Measurements from ENCODE around the gene IQSEC3. TPM values are rescaled to one million over a fixed set of nuclear protein-coding genes. Genes with fewer than 3 reads are reported as not detected.
A peak's percentile ranks its signal among the peaks of the same experiment; 100 is the strongest.

Gene IQSEC3
- total RNA-seq, 1 donor from 2014 or later, result not detected

GRCh38 chr12:99605-100004, 33.0 kb downstream of the IQSEC3 start:
- H3K4me3 Mint-ChIP-seq, result no peak overlapping the region
- TF ChIP-seq CTCF (IDR thresholded peaks at IDR 0.05), result no peak
- DNase-seq (no peak), ATAC-seq (ENCODE audit: low read depth) (no peak)
- ChIA-PET POLR2A (no interaction called here), CTCF (no interaction called here)
- intact Hi-C loops (cut with micrococcal nuclease), result no loop called here
- H3K36me3 Mint-ChIP-seq (ENCODE audit: low read depth), result no peaks in the 10 kb centered on the region
- H3K27ac Mint-ChIP-seq, result no peak overlapping the region
- peaks cover 5% of the 10 kb centered on the region for H3K4me1 Mint-ChIP-seq
- H3K9me3 Mint-ChIP-seq, result no peaks in the 10 kb centered on the region
- H3K27me3 Mint-ChIP-seq, result peaks cover 13% of the 10 kb centered on the region

GRCh38 chr12:101969-102878, 35.7 kb downstream of the IQSEC3 start:
- CTCF ChIA-PET, result interaction anchor here (0.7 kb wide), 1 partner anchor 12 kb away, joined by 3 read pairs; no protein-coding TSS in a partner anchor

GRCh38 chr12:102879-103168, 36.3 kb downstream of the IQSEC3 start:
- Mint-ChIP-seq H3K36me3 (ENCODE audit: low read depth) (no peaks in the 10 kb centered on the region), H3K4me3 (no peak overlapping the region)
- no peak for DNase-seq

More at GRCh38 chr12:101969-102878, 35.7 kb downstream of the IQSEC3 start:
- no peaks in the 10 kb centered on the region for H3K9me3 Mint-ChIP-seq
- DNase-seq (no peak), ATAC-seq (ENCODE audit: low read depth) (no peak)
- H3K4me3 Mint-ChIP-seq, result no peak overlapping the region
- intact Hi-C loops (cut with micrococcal nuclease), result no loop called here
- peaks cover 21% of the 10 kb centered on the region for H3K4me1 Mint-ChIP-seq
- no peak for TF ChIP-seq CTCF (IDR thresholded peaks at IDR 0.05)
- no peaks in the 10 kb centered on the region for H3K36me3 Mint-ChIP-seq (ENCODE audit: low read depth)
- H3K27ac Mint-ChIP-seq, result no peak overlapping the region
- POLR2A ChIA-PET, result no interaction called here
- peaks cover 12% of the 10 kb centered on the region for H3K27me3 Mint-ChIP-seq

GRCh38 chr12:103169-103981, 36.8 kb downstream of the IQSEC3 start:
- H3K9me3 Mint-ChIP-seq, result no peaks in the 10 kb centered on the region
- no peak for TF ChIP-seq CTCF (IDR thresholded peaks at IDR 0.05)
- intact Hi-C loops (cut with micrococcal nuclease), result no loop called here

More at GRCh38 chr12:102879-103168, 36.3 kb downstream of the IQSEC3 start:
- peaks cover 10% of the 10 kb centered on the region for H3K27me3 Mint-ChIP-seq
- ChIA-PET POLR2A (no interaction called here), CTCF (no interaction called here)
- no peak for ATAC-seq (ENCODE audit: low read depth)
- no peak overlapping the region for H3K27ac Mint-ChIP-seq
- H3K9me3 Mint-ChIP-seq, result no peaks in the 10 kb centered on the region
- peaks cover 20% of the 10 kb centered on the region for H3K4me1 Mint-ChIP-seq
- no peak for TF ChIP-seq CTCF (IDR thresholded peaks at IDR 0.05)
- intact Hi-C loops (cut with micrococcal nuclease), result no loop called here

GRCh38 chr12:104551-105081, 38.0 kb downstream of the IQSEC3 start:
- ChIA-PET CTCF (no interaction called here), POLR2A (no interaction called here)
- no peaks in the 10 kb centered on the region for H3K9me3 Mint-ChIP-seq
- no peak overlapping the region for H3K27ac Mint-ChIP-seq
- peaks cover 9% of the 10 kb centered on the region for H3K27me3 Mint-ChIP-seq
- TF ChIP-seq CTCF (IDR thresholded peaks at IDR 0.05), result no peak
- H3K4me1 Mint-ChIP-seq, result peaks cover 24% of the 10 kb centered on the region
- intact Hi-C loops (cut with micrococcal nuclease), result no loop called here
- ATAC-seq (ENCODE audit: low read depth) (peak; percentile 34), DNase-seq (no peak)
- no peaks in the 10 kb centered on the region for H3K36me3 Mint-ChIP-seq (ENCODE audit: low read depth)
- no peak overlapping the region for H3K4me3 Mint-ChIP-seq

More at GRCh38 chr12:103169-103981, 36.8 kb downstream of the IQSEC3 start:
- Mint-ChIP-seq H3K4me1 (peaks cover 20% of the 10 kb centered on the region), H3K4me3 (no peak overlapping the region), H3K36me3 (ENCODE audit: low read depth) (no peaks in the 10 kb centered on the region), H3K27ac (no peak overlapping the region), H3K27me3 (peaks cover 7% of the 10 kb centered on the region)
- ATAC-seq (ENCODE audit: low read depth) (no peak), DNase-seq (no peak)
- CTCF ChIA-PET, result no interaction called here
- POLR2A ChIA-PET, result no interaction called here

Data from activated B cell treated with CpG ODN at 0.5 μM for 24 hours (primary cell).